GM23248 (cell line): Measurements from ENCODE around the gene HP. TPM values are rescaled to one million over a fixed set of nuclear protein-coding genes. Genes with fewer than 3 reads are reported as not detected.

ENCODE experiments used
- DNase-seq: peaks from one replicate; pipeline ENCODE4 v3.0.0-alpha.2; 2015
- H2AFZ ChIP-seq: fragments of 200-600 bp; sonication (generic); 2 replicates; pipeline ENCODE4 v1.6.1; 2016; ENCODE audit warnings: antibody characterized with exemption
- H3F3A ChIP-seq: fragments of 200-600 bp; sonication (generic); 2 replicates; pipeline ENCODE4 v1.6.1; 2016; ENCODE audit warnings: mild to moderate bottlenecking, antibody characterized with exemption, mixed run types; ENCODE audit not compliant: insufficient read depth
- H3K27ac ChIP-seq: fragments of 200-600 bp; sonication (generic); 2 replicates; pipeline ENCODE4 v1.5.1; 2016; ENCODE audit warnings: mild to moderate bottlenecking
- H3K27me3 ChIP-seq: fragments of 200-600 bp; sonication (generic); replicated peaks from 2 replicates; pipeline ENCODE4 v1.6.1; 2016; ENCODE audit warnings: mild to moderate bottlenecking; ENCODE audit not compliant: insufficient read depth
- H3K36me3 ChIP-seq: fragments of 200-600 bp; sonication (generic); 2 replicates; pipeline ENCODE4 v1.6.1; 2016; ENCODE audit warnings: low read depth, mild to moderate bottlenecking
- H3K4me1 ChIP-seq: fragments of 200-600 bp; sonication (generic); 2 replicates; pipeline ENCODE4 v1.6.1; 2016; ENCODE audit warnings: mild to moderate bottlenecking; ENCODE audit not compliant: insufficient read depth
- H3K4me2 ChIP-seq: fragments of 200-600 bp; sonication (generic); one replicate; pipeline ENCODE4 v1.6.1; 2016; ENCODE audit warnings: mild to moderate bottlenecking; ENCODE audit not compliant: unreplicated experiment
- H3K4me3 ChIP-seq: fragments of 200-600 bp; sonication (generic); 2 replicates; pipeline ENCODE4 v1.5.1; 2016; ENCODE audit warnings: mild to moderate bottlenecking
- H3K79me2 ChIP-seq: fragments of 200-600 bp; sonication (generic); 2 replicates; pipeline ENCODE4 v1.6.1; 2016; ENCODE audit warnings: mild to moderate bottlenecking; ENCODE audit not compliant: insufficient read depth
- H3K9ac ChIP-seq: fragments of 200-600 bp; sonication (generic); 2 replicates; pipeline ENCODE4 v1.6.1; 2016; ENCODE audit warnings: mild to moderate bottlenecking
- H3K9me2 ChIP-seq: fragments of 200-600 bp; sonication (generic); 2 replicates; pipeline ENCODE4 v1.6.1; 2016; ENCODE audit warnings: mixed run types, mild to moderate bottlenecking, moderate library complexity; ENCODE audit not compliant: insufficient read depth
- H3K9me3 ChIP-seq: fragments of 200-600 bp; sonication (generic); one replicate; pipeline ENCODE4 v1.6.1; 2017; ENCODE audit warnings: low read depth
- H4K20me1 ChIP-seq: fragments of 200-600 bp; sonication (generic); 2 replicates; pipeline ENCODE4 v1.6.0; 2016; ENCODE audit not compliant: insufficient read depth
- EZH2 ChIP-seq: fragments of 200-600 bp; sonication (generic); IDR thresholded peaks from 2 replicates; pipeline ENCODE4 v1.6.1; 2018; ENCODE audit warnings: antibody characterized with exemption, mild to moderate bottlenecking; ENCODE audit not compliant: insufficient read depth, poor library complexity, severe bottlenecking
- EZH2phosphoT487 ChIP-seq: fragments of 200-600 bp; sonication (generic); IDR thresholded peaks from 2 replicates; pipeline ENCODE4 v1.6.1; 2018; ENCODE audit warnings: antibody characterized with exemption, moderate library complexity, mild to moderate bottlenecking, low read depth; ENCODE audit not compliant: insufficient read depth
- WGBS, 2 experiments: methylation state at CpG; one replicate each; pipeline ENCODE4 v1.1.6; 2015 to 2017; ENCODE audit warnings: low lambda C conversion rate in 2 of 2, low coverage in 1 of 2; ENCODE audit errors: missing lambda C conversion rate in 2 of 2; 5-methylcytosine and 5-hydroxymethylcytosine counted together
- in situ Hi-C: fragments of 300-500 bp; cut with MboI; formaldehyde crosslinking; loops from 2 replicates; pipeline ENCODE4 v1.15.0; 2020
- polyA plus RNA-seq: library from polyadenylated mRNA; unstranded; fragments of >200 nt; fragmentation: Nextera tagmentation; extraction: Ambion mirVana; gene quantifications from 2 replicates; pipeline ENCODE4 v1.2.1, GENCODE V29; 2016
- total RNA-seq: library from RNA; depleted of rRNA; stranded (reverse); fragments of >200 nt; shearing (Covaris generic); gene quantifications from 2 replicates; pipeline ENCODE4 v1.2.3, GENCODE V29; 2014

HP gene
- total and polyA plus RNA-seq, 2 experiments from 2014 or later, result not detected

GRCh38 chr16:72018470-72018869, 35.8 kb upstream of the HP start:
- Histone ChIP-seq H3K4me2 (no peak overlapping the region), H3K9me2 (no peaks in the 10 kb centered on the region), H3K36me3 (no peaks in the 10 kb centered on the region), H3K4me1 (no peaks in the 10 kb centered on the region), H3K27ac (no peak overlapping the region), H2AFZ (no peak overlapping the region), H3K9ac (no peak overlapping the region), H4K20me1 (no peaks in the 10 kb centered on the region), H3K9me3 (no peaks in the 10 kb centered on the region), H3K4me3 (no peak overlapping the region), H3K27me3 (no peaks in the 10 kb centered on the region), H3K79me2 (no peaks in the 10 kb centered on the region), H3F3A (no peaks in the 10 kb centered on the region)
- TF ChIP-seq EZH2 (no peak), EZH2phosphoT487 (no peak)
- 68 to 76% methylated on average over 7 to 9 of the region's 9 CpGs for WGBS, 2 experiments
- in situ Hi-C loops, result no loop called here
- DNase-seq, result no peak

- H3K27ac ChIP-seq, result no peak overlapping the region
- TF ChIP-seq EZH2 (no peak), EZH2phosphoT487 (no peak)
- H2AFZ ChIP-seq, result no peak overlapping the region
- no peaks in the 10 kb centered on the region for H3K27me3 ChIP-seq
- no peak overlapping the region for H3K9ac ChIP-seq
- no peaks in the 10 kb centered on the region for H3K9me3 ChIP-seq
- H3K79me2 ChIP-seq, result no peaks in the 10 kb centered on the region
- H3K4me2 ChIP-seq, result no peak overlapping the region
- WGBS, 2 experiments, result 72 to 86% methylated on average over 10 to 15 of the region's 15 CpGs
- no peaks in the 10 kb centered on the region for H4K20me1 ChIP-seq
- H3K4me3 ChIP-seq, result no peak overlapping the region
- in situ Hi-C loops, result no loop called here
- no peaks in the 10 kb centered on the region for H3K36me3 ChIP-seq
- no peaks in the 10 kb centered on the region for H3K9me2 ChIP-seq
- H3K4me1 ChIP-seq, result no peaks in the 10 kb centered on the region
- H3F3A ChIP-seq, result no peaks in the 10 kb centered on the region
- DNase-seq, result no peak
Measured at GRCh38 chr16:72021043-72021442, 33.3 kb upstream of the HP start.

- no peaks in the 10 kb centered on the region for H3K9me3 ChIP-seq
- no peaks in the 10 kb centered on the region for H3K79me2 ChIP-seq
- no peak for TF ChIP-seq EZH2
- TF ChIP-seq EZH2phosphoT487, result no peak
- H3K4me1 ChIP-seq, result no peaks in the 10 kb centered on the region
- H3K36me3 ChIP-seq, result no peaks in the 10 kb centered on the region
- H3K27me3 ChIP-seq, result no peaks in the 10 kb centered on the region
- DNase-seq, result no peak
- H4K20me1 ChIP-seq, result no peaks in the 10 kb centered on the region
- H3K27ac ChIP-seq, result no peak overlapping the region
- no peak overlapping the region for H3K4me3 ChIP-seq
- 90 to 94% methylated on average over 13 of the region's 13 CpGs for WGBS, 2 experiments
- H3F3A ChIP-seq, result no peaks in the 10 kb centered on the region
- H3K9ac ChIP-seq, result no peak overlapping the region
- H3K9me2 ChIP-seq, result no peaks in the 10 kb centered on the region
- no peak overlapping the region for H3K4me2 ChIP-seq
- in situ Hi-C loops, result no loop called here
- H2AFZ ChIP-seq, result no peak overlapping the region
Measured at GRCh38 chr16:72022127-72022526, 32.2 kb upstream of the HP start.

GRCh38 chr16:72023962-72024361, 30.3 kb upstream of the HP start:
- Histone ChIP-seq H3K79me2 (no peaks in the 10 kb centered on the region), H3K4me1 (no peaks in the 10 kb centered on the region), H3K4me3 (no peak overlapping the region), H3K9ac (no peak overlapping the region), H3K27ac (no peak overlapping the region), H3K9me2 (no peaks in the 10 kb centered on the region), H3K36me3 (no peaks in the 10 kb centered on the region), H4K20me1 (no peaks in the 10 kb centered on the region), H3K9me3 (no peaks in the 10 kb centered on the region), H3F3A (no peaks in the 10 kb centered on the region), H3K4me2 (no peak overlapping the region), H3K27me3 (no peaks in the 10 kb centered on the region), H2AFZ (no peak overlapping the region)
- TF ChIP-seq EZH2, result no peak
- TF ChIP-seq EZH2phosphoT487, result no peak
- DNase-seq, result no peak
- in situ Hi-C loops, result no loop called here
- 88 to 90% methylated on average over 10 of the region's 10 CpGs for WGBS, 2 experiments

- Histone ChIP-seq H2AFZ (no peak overlapping the region), H4K20me1 (no peaks in the 10 kb centered on the region), H3F3A (no peaks in the 10 kb centered on the region), H3K9me2 (no peaks in the 10 kb centered on the region), H3K9me3 (no peaks in the 10 kb centered on the region), H3K4me1 (no peaks in the 10 kb centered on the region), H3K9ac (no peak overlapping the region), H3K79me2 (no peaks in the 10 kb centered on the region), H3K27me3 (no peaks in the 10 kb centered on the region), H3K36me3 (no peaks in the 10 kb centered on the region), H3K4me3 (no peak overlapping the region), H3K27ac (no peak overlapping the region), H3K4me2 (no peak overlapping the region)
- no peak for TF ChIP-seq EZH2
- no peak for TF ChIP-seq EZH2phosphoT487
- WGBS, 2 experiments, result 74 to 77% methylated on average over 6 of the region's 6 CpGs
- in situ Hi-C loops, result no loop called here
- DNase-seq, result no peak
Measured at GRCh38 chr16:72024862-72025382, 29.4 kb upstream of the HP start.
